ENCODE data around the gene UNC5B. TPM values are rescaled to one million over a fixed set of nuclear protein-coding genes. Genes with fewer than 3 reads are reported as not detected.

UNC5B gene
- total RNA-seq, 4 donors from 2014 or later, result 3.3 to 7.0 (median 5.9) TPM

DNA sequence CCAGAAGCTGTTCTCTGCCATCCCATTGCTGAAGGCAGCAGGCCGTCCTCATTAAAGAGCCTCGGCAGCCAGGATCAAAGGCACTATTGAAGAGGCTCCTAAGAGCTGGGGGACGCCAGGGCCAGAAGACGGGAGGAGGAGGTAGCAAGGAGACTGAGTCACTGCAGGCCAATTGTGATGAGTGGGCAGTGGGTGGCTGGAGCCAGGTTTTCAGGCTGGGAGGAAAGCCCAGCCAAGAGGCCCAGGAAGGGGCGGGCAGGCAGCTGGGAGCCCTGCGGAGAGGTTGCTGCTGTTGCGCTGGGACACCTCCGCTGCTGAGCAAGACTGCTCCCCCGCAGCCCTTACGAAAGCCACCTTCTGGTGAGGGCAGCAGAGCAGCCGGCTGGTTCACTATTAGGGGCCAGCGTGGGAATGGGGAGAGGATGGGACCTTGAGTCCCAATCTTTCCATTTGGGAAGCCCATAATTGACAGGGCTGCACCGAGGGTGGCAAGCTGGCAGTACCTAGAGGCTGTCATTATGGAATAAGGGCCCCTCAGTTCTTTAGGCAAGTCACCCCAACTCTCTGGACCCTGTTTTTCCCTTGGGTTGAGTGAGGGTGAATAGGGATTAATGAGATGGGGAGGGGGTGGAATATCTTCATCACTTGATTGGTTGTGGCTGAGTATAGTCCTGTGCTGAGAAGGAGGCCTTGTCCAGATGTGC, 48.4 kb downstream of the UNC5B start:
- no peaks in the 10 kb centered on the region for H3K36me3 ChIP-seq
- 66 to 72% methylated on average over 11 to 13 of the region's 13 CpGs for WGBS, 2 donors
- no peak for DNase-seq (ENCODE audit: low spot score in 2 of 2)
- H3K4me1 ChIP-seq, result peaks cover 0 to 22% (median 7%) of the 10 kb centered on the region in 4 donors
- TF ChIP-seq, protein P1, sequence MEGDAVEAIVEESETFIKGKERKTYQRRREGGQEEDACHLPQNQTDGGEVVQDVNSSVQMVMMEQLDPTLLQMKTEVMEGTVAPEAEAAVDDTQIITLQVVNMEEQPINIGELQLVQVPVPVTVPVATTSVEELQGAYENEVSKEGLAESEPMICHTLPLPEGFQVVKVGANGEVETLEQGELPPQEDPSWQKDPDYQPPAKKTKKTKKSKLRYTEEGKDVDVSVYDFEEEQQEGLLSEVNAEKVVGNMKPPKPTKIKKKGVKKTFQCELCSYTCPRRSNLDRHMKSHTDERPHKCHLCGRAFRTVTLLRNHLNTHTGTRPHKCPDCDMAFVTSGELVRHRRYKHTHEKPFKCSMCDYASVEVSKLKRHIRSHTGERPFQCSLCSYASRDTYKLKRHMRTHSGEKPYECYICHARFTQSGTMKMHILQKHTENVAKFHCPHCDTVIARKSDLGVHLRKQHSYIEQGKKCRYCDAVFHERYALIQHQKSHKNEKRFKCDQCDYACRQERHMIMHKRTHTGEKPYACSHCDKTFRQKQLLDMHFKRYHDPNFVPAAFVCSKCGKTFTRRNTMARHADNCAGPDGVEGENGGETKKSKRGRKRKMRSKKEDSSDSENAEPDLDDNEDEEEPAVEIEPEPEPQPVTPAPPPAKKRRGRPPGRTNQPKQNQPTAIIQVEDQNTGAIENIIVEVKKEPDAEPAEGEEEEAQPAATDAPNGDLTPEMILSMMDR (IDR thresholded peaks at IDR 0.05), result no peak
- TF ChIP-seq EP300 (IDR thresholded peaks at IDR 0.05), result no peak
- TF ChIP-seq POLR2A (IDR thresholded peaks at IDR 0.05), result no peak
- H3K27ac ChIP-seq, result no peak overlapping the region
- H3K4me3 ChIP-seq, result no peak overlapping the region
- H3K9me3 ChIP-seq, result no peaks in the 10 kb centered on the region
- no peaks in the 10 kb centered on the region for H3K27me3 ChIP-seq

DNA sequence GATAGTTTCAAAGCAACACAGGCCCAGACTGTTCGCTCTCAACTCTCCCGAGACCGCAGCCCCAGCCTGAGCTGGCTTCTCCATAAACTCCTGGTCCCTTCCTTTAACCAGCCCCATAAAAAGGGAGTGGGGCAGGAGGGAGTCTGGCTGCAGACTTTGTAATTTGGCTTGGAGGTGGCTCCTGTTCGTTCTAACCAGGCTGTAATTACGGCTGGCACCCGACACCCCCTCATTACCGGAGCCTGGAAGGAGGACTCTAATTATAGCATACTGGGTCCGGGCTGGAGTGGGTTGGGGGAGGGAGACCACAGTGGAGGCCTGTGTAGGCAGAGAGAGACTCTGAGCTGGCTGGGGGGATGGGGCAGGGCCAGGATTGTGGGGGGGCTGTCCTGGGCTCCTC, 49.7 kb downstream of the UNC5B start:
- no peak overlapping the region for H3K27ac ChIP-seq

DNA sequence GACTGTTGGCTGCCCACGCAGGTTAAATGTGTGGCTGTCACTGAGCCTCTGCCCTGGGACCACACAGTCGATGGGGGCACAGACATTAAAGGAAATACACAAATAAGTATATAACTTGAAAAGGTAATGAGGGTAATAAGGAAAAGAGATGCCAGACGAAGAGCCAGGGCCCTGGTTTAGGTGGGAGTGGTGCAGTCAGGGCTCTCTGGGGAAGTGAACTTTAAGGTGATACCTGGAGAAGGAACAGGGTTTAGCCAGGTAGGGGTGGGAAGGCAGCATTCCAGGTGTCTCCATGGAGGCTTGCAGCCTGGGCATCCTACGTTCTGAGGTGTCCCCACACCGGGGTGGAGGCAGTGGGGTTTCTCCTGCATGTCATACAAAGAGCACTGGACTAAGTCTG, 50.4 kb downstream of the UNC5B start:
- TF ChIP-seq POLR2A (IDR thresholded peaks at IDR 0.05) (no peak), EP300 (IDR thresholded peaks at IDR 0.05) (no peak)
- TF ChIP-seq, protein P1 (IDR thresholded peaks at IDR 0.05), result no peak
- H3K36me3 ChIP-seq, result no peaks in the 10 kb centered on the region
- H3K9me3 ChIP-seq, result no peaks in the 10 kb centered on the region
- no peak overlapping the region for H3K4me3 ChIP-seq
- no peak for DNase-seq (ENCODE audit: low spot score in 2 of 2)
- no peak overlapping the region for H3K27ac ChIP-seq
- H3K27me3 ChIP-seq, result no peaks in the 10 kb centered on the region
- peaks cover 0 to 18% (median 7%) of the 10 kb centered on the region in 4 donors for H3K4me1 ChIP-seq
- WGBS, 2 donors, result 80 to 84% methylated on average over 5 of the region's 5 CpGs

More for the DNA sequence above, 49.7 kb downstream of the UNC5B start:
- H3K36me3 ChIP-seq, result no peaks in the 10 kb centered on the region
- WGBS, 2 donors, result 63 to 78% methylated on average over 8 of the region's 8 CpGs
- TF ChIP-seq, protein P1 (IDR thresholded peaks at IDR 0.05), result no peak
- TF ChIP-seq POLR2A (IDR thresholded peaks at IDR 0.05), result no peak
- no peak for TF ChIP-seq EP300 (IDR thresholded peaks at IDR 0.05)
- peaks cover 0 to 18% (median 7%) of the 10 kb centered on the region in 4 donors for H3K4me1 ChIP-seq
- H3K9me3 ChIP-seq, result no peaks in the 10 kb centered on the region
- no peaks in the 10 kb centered on the region for H3K27me3 ChIP-seq
- no peak for DNase-seq (ENCODE audit: low spot score in 2 of 2)
- H3K4me3 ChIP-seq, result no peak overlapping the region

DNA sequence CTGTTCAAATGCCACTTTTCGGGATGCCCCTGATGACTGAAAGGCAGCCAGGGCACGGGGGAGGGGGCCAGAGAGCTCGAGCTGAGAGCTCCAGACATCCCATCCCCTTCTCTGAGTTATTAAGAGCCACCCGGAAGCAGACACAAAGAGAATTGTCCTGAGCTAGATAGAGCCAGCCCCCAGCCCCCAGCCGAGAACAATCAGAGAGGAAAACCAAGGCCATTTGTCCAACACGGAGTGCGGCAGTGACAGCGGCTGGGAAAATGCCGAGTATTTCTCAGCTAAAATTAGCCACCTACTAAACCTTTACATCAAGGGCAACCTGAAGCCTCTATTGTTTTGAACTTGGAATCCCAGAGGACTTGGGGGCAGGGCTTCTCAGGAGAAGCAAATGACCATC, 51.0 kb downstream of the UNC5B start:
- Histone ChIP-seq H3K36me3 (no peaks in the 10 kb centered on the region), H3K4me3 (no peak overlapping the region), H3K4me1 (peaks cover 0 to 18% (median 7%) of the 10 kb centered on the region in 4 donors), H3K27ac (no peak overlapping the region), H3K9me3 (no peaks in the 10 kb centered on the region), H3K27me3 (no peaks in the 10 kb centered on the region)
- 52 to 58% methylated on average over 6 to 9 of the region's 9 CpGs for WGBS, 2 donors
- no peak for DNase-seq (ENCODE audit: low spot score in 2 of 2)
- TF ChIP-seq POLR2A (IDR thresholded peaks at IDR 0.05), result no peak
- TF ChIP-seq, protein P1 (IDR thresholded peaks at IDR 0.05), result no peak
- TF ChIP-seq EP300 (IDR thresholded peaks at IDR 0.05), result no peak

DNA sequence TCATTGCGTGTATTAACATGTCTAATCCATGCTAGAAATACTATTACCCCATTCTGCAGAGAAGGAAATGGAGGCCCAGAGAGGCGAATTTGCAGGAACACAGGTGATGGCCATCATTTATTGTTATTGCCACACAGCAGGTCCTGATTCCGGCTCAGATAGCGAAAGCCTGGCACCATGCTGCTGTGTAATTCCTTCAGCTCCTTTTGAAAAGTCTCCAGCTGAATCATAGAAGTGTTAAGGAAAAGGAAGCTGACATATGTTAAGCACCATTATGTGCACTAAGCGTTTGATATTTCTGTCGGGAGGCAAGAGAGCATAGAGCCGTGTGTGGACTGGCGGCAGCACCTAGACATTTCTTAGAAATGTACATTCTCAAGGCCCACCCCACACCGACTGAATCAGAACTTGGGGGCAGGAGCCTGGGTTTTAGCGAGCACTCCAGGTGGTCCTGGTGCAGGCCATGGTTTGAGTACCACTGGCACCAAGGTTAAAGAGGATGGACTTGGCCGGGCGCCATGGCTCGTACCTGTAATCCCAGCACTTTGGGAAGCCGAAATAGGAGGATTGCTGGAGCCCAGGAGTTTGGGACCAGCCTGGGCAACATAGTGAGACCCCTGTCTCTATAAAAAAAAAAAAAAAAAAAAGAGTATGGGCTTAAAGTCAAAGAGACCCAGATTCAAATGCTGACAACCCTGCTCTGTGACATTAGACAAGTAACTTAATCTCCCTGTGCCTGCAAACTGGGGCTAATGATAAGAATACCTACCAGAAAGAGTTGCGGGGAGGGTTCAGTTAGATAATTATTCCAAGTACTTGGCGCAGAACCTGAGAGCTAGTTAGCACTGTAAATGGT, 52.2 kb downstream of the UNC5B start:
- 81 to 94% methylated on average over 16 of the region's 16 CpGs for WGBS, 2 donors
- DNase-seq (ENCODE audit: low spot score in 2 of 2), result no peak
- TF ChIP-seq POLR2A (IDR thresholded peaks at IDR 0.05) (no peak), EP300 (IDR thresholded peaks at IDR 0.05) (no peak)
- TF ChIP-seq, protein P1 (IDR thresholded peaks at IDR 0.05), result no peak
- no peaks in the 10 kb centered on the region for H3K36me3 ChIP-seq
- H3K4me3 ChIP-seq, result no peak overlapping the region
- H3K27ac ChIP-seq, result no peak overlapping the region
- no peaks in the 10 kb centered on the region for H3K9me3 ChIP-seq
- peaks cover 0 to 17% (median 7%) of the 10 kb centered on the region in 4 donors for H3K4me1 ChIP-seq
- no peaks in the 10 kb centered on the region for H3K27me3 ChIP-seq

All from tibial nerve (tissue), 4 donors.